Measurements from ENCODE around the gene GPR173.

DNA sequence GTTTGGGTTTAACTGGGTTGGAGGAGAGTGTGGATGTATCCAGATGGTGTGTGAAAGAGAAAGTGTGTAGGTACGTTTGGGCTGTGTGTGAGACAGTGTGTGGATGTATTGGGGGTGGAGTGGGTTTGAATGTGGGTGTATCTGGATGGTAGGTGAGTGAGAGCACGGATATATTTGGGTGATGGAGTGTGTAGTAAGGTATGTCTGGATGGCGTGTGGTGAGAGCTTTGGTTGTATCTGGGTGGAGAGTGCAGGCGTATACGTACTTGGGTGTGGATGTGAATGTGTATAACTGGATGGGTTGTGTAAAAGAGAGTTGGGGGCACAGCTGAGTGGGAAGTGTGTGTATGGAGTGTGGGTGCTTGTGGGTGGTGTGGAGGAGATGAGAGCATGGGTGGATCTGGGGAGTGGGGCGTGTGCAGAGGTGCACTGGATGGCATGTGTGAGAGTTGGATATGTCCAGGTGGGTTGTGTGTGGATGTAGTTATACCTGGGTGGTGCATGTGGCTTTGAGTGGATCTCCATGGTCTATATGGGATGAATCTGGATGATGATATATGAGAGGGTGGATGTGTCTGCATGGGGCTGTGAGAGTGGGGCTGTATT is 6.8 kb downstream of the GPR173 start:
- TF ChIP-seq, protein P1, sequence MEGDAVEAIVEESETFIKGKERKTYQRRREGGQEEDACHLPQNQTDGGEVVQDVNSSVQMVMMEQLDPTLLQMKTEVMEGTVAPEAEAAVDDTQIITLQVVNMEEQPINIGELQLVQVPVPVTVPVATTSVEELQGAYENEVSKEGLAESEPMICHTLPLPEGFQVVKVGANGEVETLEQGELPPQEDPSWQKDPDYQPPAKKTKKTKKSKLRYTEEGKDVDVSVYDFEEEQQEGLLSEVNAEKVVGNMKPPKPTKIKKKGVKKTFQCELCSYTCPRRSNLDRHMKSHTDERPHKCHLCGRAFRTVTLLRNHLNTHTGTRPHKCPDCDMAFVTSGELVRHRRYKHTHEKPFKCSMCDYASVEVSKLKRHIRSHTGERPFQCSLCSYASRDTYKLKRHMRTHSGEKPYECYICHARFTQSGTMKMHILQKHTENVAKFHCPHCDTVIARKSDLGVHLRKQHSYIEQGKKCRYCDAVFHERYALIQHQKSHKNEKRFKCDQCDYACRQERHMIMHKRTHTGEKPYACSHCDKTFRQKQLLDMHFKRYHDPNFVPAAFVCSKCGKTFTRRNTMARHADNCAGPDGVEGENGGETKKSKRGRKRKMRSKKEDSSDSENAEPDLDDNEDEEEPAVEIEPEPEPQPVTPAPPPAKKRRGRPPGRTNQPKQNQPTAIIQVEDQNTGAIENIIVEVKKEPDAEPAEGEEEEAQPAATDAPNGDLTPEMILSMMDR (conservative IDR thresholded peaks at IDR 0.05; ENCODE audit: low read depth, low read length): no peak
- no peak for TF ChIP-seq EZH2 (IDR thresholded peaks at IDR 0.05; ENCODE audit: borderline replicate concordance, low read depth, low read length, poor library complexity, severe bottlenecking)
